SK-N-SH (cell line): ENCODE data around the gene SGPL1. TPM values are rescaled to one million over a fixed set of nuclear protein-coding genes. Genes with fewer than 3 reads are reported as not detected.

Experiments
- CTCF ChIA-PET: fragments of 300-600, 350-600 bp; formaldehyde crosslinking; extraction: SDS; loops from one replicate; lab custom pipeline; 2021; lab: Yijun Ruan, JAX
- POLR2A ChIA-PET: fragments of 350-600 bp; sonication (Branson Sonifier 250); formaldehyde crosslinking; extraction: SDS; loops from one replicate; lab custom pipeline; 2020; ENCODE audit warnings: antibody characterized with exemption, inconsistent platforms; lab: Yijun Ruan, JAX
- DNase-seq: peaks from one replicate; pipeline ENCODE4 v3.0.0; 2012
- H2AFZ ChIP-seq: fragments of 200-600 bp; sonication (generic); 2 replicates; pipeline ENCODE4 v1.8.1; 2016; ENCODE audit warnings: antibody characterized with exemption, mild to moderate bottlenecking, low read depth
- H3F3A ChIP-seq: fragments of 200-600 bp; sonication (generic); replicated peaks from 2 replicates; pipeline ENCODE3; 2016; ENCODE audit warnings: antibody characterized with exemption, mild to moderate bottlenecking; ENCODE audit not compliant: insufficient read depth
- H3K27ac ChIP-seq, 2 experiments: fragments of 200-500 bp in 1 of 2; fragments of 200-600 bp in 1 of 2; sonication (Bioruptor generic) in 1 of 2; sonication (generic), shearing (Covaris generic) in 1 of 2; 2 replicates each; pipeline versions ENCODE4 v1.5.1 to v1.6.1; 2014 to 2016; ENCODE audit warnings: low read depth in 2 of 2, inconsistent platforms in 1 of 2, low read length in 1 of 2, mild to moderate bottlenecking in 1 of 2, mixed read lengths in 1 of 2
- H3K27me3 ChIP-seq: fragments of 200-600 bp; sonication (generic), shearing (Covaris generic); 2 replicates; pipeline ENCODE4 v1.6.1; 2016; ENCODE audit warnings: mixed run types; ENCODE audit not compliant: insufficient read depth
- H3K36me3 ChIP-seq, 2 experiments: fragments of 200-500 bp in 1 of 2; fragments of 200-600 bp in 1 of 2; sonication (Bioruptor generic) in 1 of 2; sonication (generic) in 1 of 2; replicated peaks in 1 of 2; 2 replicates each; pipeline versions ENCODE3 to v1.5.1; 2014 to 2016; ENCODE audit warnings: low read length in 1 of 2, mild to moderate bottlenecking in 1 of 2; ENCODE audit not compliant: insufficient read depth in 2 of 2, control insufficient read depth in 1 of 2
- H3K4me1 ChIP-seq, 2 experiments: fragments of 200-500 bp in 1 of 2; fragments of 200-600 bp in 1 of 2; sonication (Bioruptor generic) in 1 of 2; sonication (generic), shearing (Covaris generic) in 1 of 2; 2 replicates each; pipeline versions ENCODE4 v1.5.1 to v1.6.1; 2014 to 2016; ENCODE audit warnings: low read depth in 1 of 2, low read length in 1 of 2, mixed run types in 1 of 2; ENCODE audit not compliant: insufficient read depth in 2 of 2, control insufficient read depth in 1 of 2
- H3K4me2 ChIP-seq: fragments of 200-600 bp; sonication (generic), shearing (Covaris generic); 2 replicates; pipeline ENCODE4 v1.6.1; 2017; ENCODE audit warnings: mixed run types
- H3K4me3 ChIP-seq, 2 experiments: fragments of 200-500 bp in 1 of 2; fragments of 200-600 bp in 1 of 2; sonication (Bioruptor generic) in 1 of 2; sonication (generic), shearing (Covaris generic) in 1 of 2; 2 replicates each; pipeline versions ENCODE4 v1.5.1 to v1.8.1; 2014 to 2016; ENCODE audit warnings: low read depth in 2 of 2, inconsistent platforms in 1 of 2, low read length in 1 of 2, mild to moderate bottlenecking in 1 of 2, mixed read lengths in 1 of 2, moderate library complexity in 1 of 2
- H3K79me2 ChIP-seq: fragments of 200-600 bp; sonication (generic); 2 replicates; pipeline ENCODE4 v1.8.1; 2017; ENCODE audit warnings: mild to moderate bottlenecking; ENCODE audit not compliant: insufficient read depth
- H3K9ac ChIP-seq: fragments of 200-600 bp; sonication (generic); 2 replicates; pipeline ENCODE4 v1.6.1; 2017; ENCODE audit warnings: mixed run types
- H3K9me2 ChIP-seq: fragments of 200-600 bp; sonication (generic); 2 replicates; pipeline ENCODE4 v1.6.1; 2017; ENCODE audit warnings: mixed run types
- H3K9me3 ChIP-seq: fragments of 200-600 bp; sonication (generic); 2 replicates; pipeline ENCODE4 v1.6.1; 2017; ENCODE audit warnings: mixed run types, mild to moderate bottlenecking, moderate library complexity
- H4K20me1 ChIP-seq: fragments of 200-600 bp; sonication (generic); 2 replicates; pipeline ENCODE4 v1.6.1; 2017; ENCODE audit warnings: mild to moderate bottlenecking, mixed run types; ENCODE audit not compliant: insufficient read depth
- EP300 ChIP-seq, 2 experiments: IDR thresholded peaks; 2 replicates each; pipeline versions ENCODE4 v1.4.0 to v1.6.1; 2012; ENCODE audit warnings: borderline replicate concordance in 1 of 2, low read depth in 1 of 2, low read length in 1 of 2
- EZH2phosphoT487 ChIP-seq: fragments of 200-600 bp; sonication (generic); IDR thresholded peaks from 2 replicates; pipeline ENCODE4 v1.6.1; 2017; ENCODE audit warnings: low read depth, mixed run types, mild to moderate bottlenecking, antibody characterized with exemption, moderate library complexity, borderline replicate concordance
- FOSL2 ChIP-seq: IDR thresholded peaks from 2 replicates; pipeline ENCODE4 v1.4.0; 2012; ENCODE audit warnings: low read depth, mild to moderate bottlenecking, moderate library complexity, borderline replicate concordance
- FOXM1 ChIP-seq: IDR thresholded peaks from 2 replicates; pipeline ENCODE4 v1.4.0; 2012; ENCODE audit warnings: low read depth, mild to moderate bottlenecking
- GABPA ChIP-seq: IDR thresholded peaks from 2 replicates; pipeline ENCODE4 v1.4.0; 2012; ENCODE audit warnings: low read depth, mild to moderate bottlenecking
- JUND ChIP-seq: IDR thresholded peaks from 2 replicates; pipeline ENCODE4 v1.4.0; 2012
- MEF2A ChIP-seq: IDR thresholded peaks from 2 replicates; pipeline ENCODE4 v1.4.0; 2012; ENCODE audit warnings: low read depth, borderline replicate concordance
- RFX5 ChIP-seq: IDR thresholded peaks from 2 replicates; pipeline ENCODE4 v1.6.1; 2012; ENCODE audit warnings: mild to moderate bottlenecking, improper control_type of control experiment, low read length
- RXRA ChIP-seq: IDR thresholded peaks from 2 replicates; pipeline ENCODE4 v1.4.0; 2012; ENCODE audit warnings: low read depth, mild to moderate bottlenecking, borderline replicate concordance
- TAF1 ChIP-seq: IDR thresholded peaks from 2 replicates; pipeline ENCODE4 v1.6.1; 2012; ENCODE audit warnings: low read depth, mild to moderate bottlenecking, low read length, moderate library complexity, borderline replicate concordance
- WGBS: methylation state at CpG from one replicate; pipeline ENCODE4 v1.1.6; 2017; ENCODE audit warnings: low lambda C conversion rate; 5-methylcytosine and 5-hydroxymethylcytosine counted together
- polyA plus RNA-seq, 3 experiments: library from polyadenylated mRNA; depleted of rRNA; stranded (reverse); fragments of >200 nt; gene quantifications; 2 replicates each; pipeline ENCODE4 v1.2.3, GENCODE V29; 2012
- TF ChIP-seq, protein P1 (sequence below): IDR thresholded peaks from 2 replicates; pipeline ENCODE4 v1.6.1; 2012; ENCODE audit warnings: mild to moderate bottlenecking, low read depth, low read length, moderate library complexity
- TF ChIP-seq, protein P2 (sequence below): fragments of 150-350 bp; IDR thresholded peaks from 2 replicates; pipeline ENCODE4 v1.6.1; 2017; ENCODE audit warnings: antibody characterized with exemption, low read length, low read depth, borderline replicate concordance
- TF ChIP-seq, protein P3 (sequence below): fragments of 200-600 bp; sonication (generic); IDR thresholded peaks from 2 replicates; pipeline ENCODE4 v1.6.1; 2017; ENCODE audit warnings: antibody characterized with exemption, mild to moderate bottlenecking, moderate library complexity
- TF ChIP-seq, protein P4 (sequence below): IDR thresholded peaks from 2 replicates; pipeline ENCODE4 v1.4.0; 2012; ENCODE audit warnings: low read depth, borderline replicate concordance

The SGPL1 gene
- polyA plus RNA-seq, 1 of the 3 experiments (the other 2 are of a cell fraction), result 11.8 TPM

DNA sequence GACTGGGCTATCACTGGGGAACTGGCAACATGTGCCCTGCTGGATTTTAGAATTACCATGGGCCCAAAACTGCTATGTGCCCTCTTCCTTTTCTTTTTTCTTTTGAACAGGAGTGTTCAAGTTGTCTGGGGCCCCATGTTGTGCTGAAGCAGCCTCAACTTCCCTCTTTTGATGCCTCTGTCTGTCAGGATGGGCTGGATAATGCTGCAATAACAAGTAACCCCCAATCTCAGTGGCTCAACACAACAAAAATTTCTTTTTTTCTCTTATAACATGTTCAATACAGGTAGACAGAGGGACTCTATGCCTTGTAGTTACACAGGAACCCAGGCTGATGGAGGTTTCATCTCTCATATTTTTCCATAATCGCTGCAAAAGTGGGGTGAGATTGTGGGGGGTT lies 80.8 kb downstream of the SGPL1 start:
- ChIA-PET POLR2A (no interaction called here), CTCF (interaction anchor here (1.3 to 1.5 kb wide), 3 partner anchors 10 to 675 kb away, joined by 3 to 4 read pairs (median 4); no protein-coding TSS in a partner anchor)
- H3K4me2 ChIP-seq, result no peak overlapping the region
- H3K9me3 ChIP-seq, result no peaks in the 10 kb centered on the region
- no peaks in the 10 kb centered on the region for H3K27me3 ChIP-seq
- no peak for TF ChIP-seq RXRA
- no peak for TF ChIP-seq RFX5
- no peak for TF ChIP-seq GABPA
- TF ChIP-seq FOSL2, result no peak
- no peak for TF ChIP-seq JUND
- TF ChIP-seq, protein P1, sequence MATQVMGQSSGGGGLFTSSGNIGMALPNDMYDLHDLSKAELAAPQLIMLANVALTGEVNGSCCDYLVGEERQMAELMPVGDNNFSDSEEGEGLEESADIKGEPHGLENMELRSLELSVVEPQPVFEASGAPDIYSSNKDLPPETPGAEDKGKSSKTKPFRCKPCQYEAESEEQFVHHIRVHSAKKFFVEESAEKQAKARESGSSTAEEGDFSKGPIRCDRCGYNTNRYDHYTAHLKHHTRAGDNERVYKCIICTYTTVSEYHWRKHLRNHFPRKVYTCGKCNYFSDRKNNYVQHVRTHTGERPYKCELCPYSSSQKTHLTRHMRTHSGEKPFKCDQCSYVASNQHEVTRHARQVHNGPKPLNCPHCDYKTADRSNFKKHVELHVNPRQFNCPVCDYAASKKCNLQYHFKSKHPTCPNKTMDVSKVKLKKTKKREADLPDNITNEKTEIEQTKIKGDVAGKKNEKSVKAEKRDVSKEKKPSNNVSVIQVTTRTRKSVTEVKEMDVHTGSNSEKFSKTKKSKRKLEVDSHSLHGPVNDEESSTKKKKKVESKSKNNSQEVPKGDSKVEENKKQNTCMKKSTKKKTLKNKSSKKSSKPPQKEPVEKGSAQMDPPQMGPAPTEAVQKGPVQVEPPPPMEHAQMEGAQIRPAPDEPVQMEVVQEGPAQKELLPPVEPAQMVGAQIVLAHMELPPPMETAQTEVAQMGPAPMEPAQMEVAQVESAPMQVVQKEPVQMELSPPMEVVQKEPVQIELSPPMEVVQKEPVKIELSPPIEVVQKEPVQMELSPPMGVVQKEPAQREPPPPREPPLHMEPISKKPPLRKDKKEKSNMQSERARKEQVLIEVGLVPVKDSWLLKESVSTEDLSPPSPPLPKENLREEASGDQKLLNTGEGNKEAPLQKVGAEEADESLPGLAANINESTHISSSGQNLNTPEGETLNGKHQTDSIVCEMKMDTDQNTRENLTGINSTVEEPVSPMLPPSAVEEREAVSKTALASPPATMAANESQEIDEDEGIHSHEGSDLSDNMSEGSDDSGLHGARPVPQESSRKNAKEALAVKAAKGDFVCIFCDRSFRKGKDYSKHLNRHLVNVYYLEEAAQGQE, result no peak
- no peak for TF ChIP-seq EZH2phosphoT487
- no peak for TF ChIP-seq EP300 (IDR thresholded peaks at IDR 0.05; ENCODE audit: borderline replicate concordance in 1 of 2, low read depth in 1 of 2, low read length in 1 of 2)
- TF ChIP-seq, protein P2, sequence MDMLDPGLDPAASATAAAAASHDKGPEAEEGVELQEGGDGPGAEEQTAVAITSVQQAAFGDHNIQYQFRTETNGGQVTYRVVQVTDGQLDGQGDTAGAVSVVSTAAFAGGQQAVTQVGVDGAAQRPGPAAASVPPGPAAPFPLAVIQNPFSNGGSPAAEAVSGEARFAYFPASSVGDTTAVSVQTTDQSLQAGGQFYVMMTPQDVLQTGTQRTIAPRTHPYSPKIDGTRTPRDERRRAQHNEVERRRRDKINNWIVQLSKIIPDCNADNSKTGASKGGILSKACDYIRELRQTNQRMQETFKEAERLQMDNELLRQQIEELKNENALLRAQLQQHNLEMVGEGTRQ, result no peak
- no peak for TF ChIP-seq FOXM1
- no peak for TF ChIP-seq MEF2A
- TF ChIP-seq TAF1, result no peak
- TF ChIP-seq, protein P3, sequence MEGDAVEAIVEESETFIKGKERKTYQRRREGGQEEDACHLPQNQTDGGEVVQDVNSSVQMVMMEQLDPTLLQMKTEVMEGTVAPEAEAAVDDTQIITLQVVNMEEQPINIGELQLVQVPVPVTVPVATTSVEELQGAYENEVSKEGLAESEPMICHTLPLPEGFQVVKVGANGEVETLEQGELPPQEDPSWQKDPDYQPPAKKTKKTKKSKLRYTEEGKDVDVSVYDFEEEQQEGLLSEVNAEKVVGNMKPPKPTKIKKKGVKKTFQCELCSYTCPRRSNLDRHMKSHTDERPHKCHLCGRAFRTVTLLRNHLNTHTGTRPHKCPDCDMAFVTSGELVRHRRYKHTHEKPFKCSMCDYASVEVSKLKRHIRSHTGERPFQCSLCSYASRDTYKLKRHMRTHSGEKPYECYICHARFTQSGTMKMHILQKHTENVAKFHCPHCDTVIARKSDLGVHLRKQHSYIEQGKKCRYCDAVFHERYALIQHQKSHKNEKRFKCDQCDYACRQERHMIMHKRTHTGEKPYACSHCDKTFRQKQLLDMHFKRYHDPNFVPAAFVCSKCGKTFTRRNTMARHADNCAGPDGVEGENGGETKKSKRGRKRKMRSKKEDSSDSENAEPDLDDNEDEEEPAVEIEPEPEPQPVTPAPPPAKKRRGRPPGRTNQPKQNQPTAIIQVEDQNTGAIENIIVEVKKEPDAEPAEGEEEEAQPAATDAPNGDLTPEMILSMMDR, result no peak
- TF ChIP-seq, protein P4, sequence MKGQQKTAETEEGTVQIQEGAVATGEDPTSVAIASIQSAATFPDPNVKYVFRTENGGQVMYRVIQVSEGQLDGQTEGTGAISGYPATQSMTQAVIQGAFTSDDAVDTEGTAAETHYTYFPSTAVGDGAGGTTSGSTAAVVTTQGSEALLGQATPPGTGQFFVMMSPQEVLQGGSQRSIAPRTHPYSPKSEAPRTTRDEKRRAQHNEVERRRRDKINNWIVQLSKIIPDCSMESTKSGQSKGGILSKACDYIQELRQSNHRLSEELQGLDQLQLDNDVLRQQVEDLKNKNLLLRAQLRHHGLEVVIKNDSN, result no peak
- H3K79me2 ChIP-seq, result no peaks in the 10 kb centered on the region
- H3K4me1 ChIP-seq, result peaks cover 0 to 1% of the 10 kb centered on the region in 2 experiments; a peak in 1 of 4 replicates
- no peaks in the 10 kb centered on the region for H3K9me2 ChIP-seq
- no peak overlapping the region for H3K9ac ChIP-seq
- no peak overlapping the region for H3K27ac ChIP-seq
- no peak overlapping the region for H3K4me3 ChIP-seq
- DNase-seq, result no peak
- H2AFZ ChIP-seq, result no peak overlapping the region
- WGBS, result 88% methylated on average over 1 of the region's 1 CpG
- H4K20me1 ChIP-seq, result no peaks in the 10 kb centered on the region
- no peaks in the 10 kb centered on the region for H3F3A ChIP-seq
- no peaks in the 10 kb centered on the region for H3K36me3 ChIP-seq
